HG03103 (cell line): ENCODE data around the gene MPZ.
"Not testable (repeated sequence)": the region's sequence is repeated elsewhere in the genome, so short reads cannot be mapped to it uniquely, and the experiment has no call there.

ENCODE experiments used
- ATAC-seq: cut with Tn5 transposase; IDR thresholded peaks from one replicate; pipeline ENCODE4 v1.9.1; 2021; ENCODE audit warnings: low read depth; ENCODE audit not compliant: unreplicated experiment

Gene MPZ

DNA sequence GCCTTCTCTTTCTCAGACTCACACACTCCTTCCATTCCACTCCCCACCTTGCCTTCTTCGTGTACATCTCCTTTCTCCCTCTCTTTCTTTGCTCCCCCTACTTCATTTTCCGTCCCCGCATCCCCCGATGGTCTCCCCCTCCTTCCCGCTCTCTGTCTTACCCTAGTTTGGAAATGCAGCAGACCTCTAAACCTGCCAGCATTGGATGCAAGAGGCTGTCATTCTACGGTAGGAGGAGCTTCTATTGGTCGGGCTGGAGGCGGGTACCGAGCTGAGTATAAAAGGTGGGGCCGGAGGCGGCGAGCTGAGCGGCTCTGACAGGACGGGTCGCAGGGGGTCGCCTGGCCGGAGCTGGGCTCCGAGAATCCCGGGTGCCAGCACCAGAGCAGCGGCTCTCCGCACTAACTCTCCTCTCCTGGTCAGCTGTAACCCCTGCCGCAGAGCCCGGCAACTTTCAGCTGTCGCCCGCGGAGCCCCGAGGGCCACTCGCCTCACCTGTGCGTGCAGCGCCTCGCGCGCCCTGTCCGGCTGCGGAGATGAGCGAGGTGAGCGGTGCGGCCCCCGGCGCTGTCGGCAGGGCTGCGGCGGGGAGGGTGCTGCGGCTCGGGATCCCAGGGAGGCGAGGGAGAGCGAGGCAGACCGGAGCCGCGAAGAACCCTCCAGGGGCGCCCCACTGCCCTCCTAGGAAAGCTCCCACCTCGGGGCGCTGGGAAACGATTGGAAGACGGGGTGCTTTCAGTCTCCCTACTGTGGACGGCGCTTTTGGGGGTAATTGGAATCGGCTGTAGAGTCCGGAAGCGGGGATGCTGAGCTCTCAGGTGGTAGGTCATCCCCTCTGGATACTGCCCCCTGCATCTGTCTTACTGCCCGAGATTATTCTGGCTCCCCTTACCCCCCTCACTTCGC lies 51.1 kb downstream of the MPZ start, which contains the start of gene PCP4L1:
Gene PCP4L1 (plus strand): TSS at position 307 of the 906 bp plus-strand sequence. CDS start 230 bp downstream, at position 537.
- peak; percentile 67 for ATAC-seq

DNA sequence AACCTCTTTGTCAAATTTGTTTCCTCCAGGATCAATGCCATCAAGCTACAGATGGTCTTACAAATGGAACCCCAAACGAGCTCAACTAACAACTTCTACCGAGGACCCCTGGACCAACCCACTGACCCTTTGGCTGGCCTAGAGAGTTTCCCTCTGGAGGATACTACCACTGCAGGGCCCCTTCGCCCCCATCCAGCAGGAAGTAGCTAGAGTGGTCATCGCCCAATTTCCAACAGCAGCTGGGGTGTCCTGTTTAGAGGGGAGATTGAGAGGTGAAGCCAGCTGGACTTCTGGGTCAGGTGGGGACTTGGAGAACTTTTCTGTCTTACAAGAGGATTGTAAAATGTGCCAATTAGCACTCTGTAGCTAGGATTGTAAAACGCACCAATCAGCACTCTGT lies 52.7 kb downstream of the MPZ start:
- not testable (repeated sequence) for ATAC-seq

DNA sequence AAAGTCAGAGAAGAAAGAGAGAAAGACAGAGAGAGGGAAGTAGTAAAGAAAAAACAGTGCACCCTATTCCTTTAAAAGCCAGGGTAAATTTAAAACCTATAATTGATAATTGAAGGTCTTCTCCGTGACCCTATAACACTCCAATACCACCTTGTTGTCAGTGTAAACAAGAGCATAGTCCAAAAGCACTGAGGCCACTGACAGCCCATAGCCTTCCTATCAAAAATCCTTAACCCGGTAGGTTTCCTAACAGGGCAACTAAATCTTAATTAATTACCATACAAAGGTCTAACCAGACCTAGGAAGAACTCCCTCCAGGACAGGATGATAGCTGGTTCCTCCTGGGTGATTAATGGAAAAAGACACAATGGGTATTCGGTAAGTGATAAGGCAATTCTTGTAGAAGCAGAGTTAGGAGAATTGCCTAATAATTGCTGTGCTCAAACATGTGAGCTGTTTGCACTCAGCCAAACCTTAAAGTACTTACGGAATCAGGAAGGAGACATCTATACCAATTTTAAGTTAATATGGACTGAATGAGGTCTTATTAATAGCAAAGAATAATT lies 53.7 kb downstream of the MPZ start:
- ATAC-seq, result not testable (repeated sequence)

DNA sequence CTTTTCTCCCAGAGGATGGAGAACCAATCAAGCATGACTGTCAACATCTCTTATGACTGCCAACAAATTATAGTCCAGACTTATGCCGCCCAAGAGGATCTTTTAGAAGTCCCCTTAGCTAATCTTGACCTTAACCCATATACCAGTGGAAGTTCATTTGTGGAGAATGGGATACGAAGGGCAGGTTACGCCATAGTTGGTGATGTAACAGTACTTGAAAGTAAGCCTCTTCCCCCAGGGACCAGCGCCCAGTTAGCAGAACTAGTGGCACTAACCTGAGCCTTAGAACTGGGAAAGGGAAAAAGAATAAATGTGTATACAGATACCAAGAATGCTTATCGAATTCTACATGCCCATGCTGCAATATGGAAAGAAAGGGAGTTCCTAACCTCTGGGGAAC lies 54.5 kb downstream of the MPZ start:
- ATAC-seq, result not testable (repeated sequence)
